ENCODE measurements around the gene KCNMA1.

GRCh38 chr10:77664008-77664407 lies 26.4 kb upstream of the KCNMA1 start:
- TF ChIP-seq, protein P1, sequence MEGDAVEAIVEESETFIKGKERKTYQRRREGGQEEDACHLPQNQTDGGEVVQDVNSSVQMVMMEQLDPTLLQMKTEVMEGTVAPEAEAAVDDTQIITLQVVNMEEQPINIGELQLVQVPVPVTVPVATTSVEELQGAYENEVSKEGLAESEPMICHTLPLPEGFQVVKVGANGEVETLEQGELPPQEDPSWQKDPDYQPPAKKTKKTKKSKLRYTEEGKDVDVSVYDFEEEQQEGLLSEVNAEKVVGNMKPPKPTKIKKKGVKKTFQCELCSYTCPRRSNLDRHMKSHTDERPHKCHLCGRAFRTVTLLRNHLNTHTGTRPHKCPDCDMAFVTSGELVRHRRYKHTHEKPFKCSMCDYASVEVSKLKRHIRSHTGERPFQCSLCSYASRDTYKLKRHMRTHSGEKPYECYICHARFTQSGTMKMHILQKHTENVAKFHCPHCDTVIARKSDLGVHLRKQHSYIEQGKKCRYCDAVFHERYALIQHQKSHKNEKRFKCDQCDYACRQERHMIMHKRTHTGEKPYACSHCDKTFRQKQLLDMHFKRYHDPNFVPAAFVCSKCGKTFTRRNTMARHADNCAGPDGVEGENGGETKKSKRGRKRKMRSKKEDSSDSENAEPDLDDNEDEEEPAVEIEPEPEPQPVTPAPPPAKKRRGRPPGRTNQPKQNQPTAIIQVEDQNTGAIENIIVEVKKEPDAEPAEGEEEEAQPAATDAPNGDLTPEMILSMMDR (IDR thresholded peaks at IDR 0.05): no peak
- TF ChIP-seq EP300 (IDR thresholded peaks at IDR 0.05): no peak
